HG03097 (cell line): ENCODE results near the gene PDXDC1.
A peak's percentile ranks its signal among the peaks of the same experiment; 100 is the strongest.
"Not testable (repeated sequence)": the region's sequence is repeated elsewhere in the genome, so short reads cannot be mapped to it uniquely, and the experiment has no call there.

Source experiments
- ATAC-seq: cut with Tn5 transposase; IDR thresholded peaks from one replicate; pipeline ENCODE4 v1.9.1; 2021; ENCODE audit not compliant: unreplicated experiment, low FRiP score

The PDXDC1 gene

DNA sequence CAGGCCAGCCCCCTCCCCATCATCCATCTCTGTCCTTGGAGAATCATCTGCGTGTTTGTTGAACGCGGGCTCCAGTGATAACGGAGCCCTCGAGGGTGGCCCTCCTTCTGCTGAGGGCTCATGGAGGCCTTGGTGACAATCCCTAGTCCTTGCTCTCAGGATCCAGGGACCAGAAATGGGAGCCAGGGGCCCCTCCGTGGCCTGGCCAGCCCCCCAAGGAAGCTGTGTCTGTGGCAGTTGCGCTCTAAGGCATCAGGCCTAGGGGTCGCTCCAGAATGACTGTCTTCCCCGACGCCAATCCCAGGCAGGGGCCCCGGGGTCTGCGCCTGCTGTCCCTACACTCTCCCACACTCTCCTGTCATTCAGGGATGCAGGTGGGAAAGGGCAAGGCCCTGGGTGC lies 174.4 kb downstream of the PDXDC1 start:
- ATAC-seq = not testable (repeated sequence)

DNA sequence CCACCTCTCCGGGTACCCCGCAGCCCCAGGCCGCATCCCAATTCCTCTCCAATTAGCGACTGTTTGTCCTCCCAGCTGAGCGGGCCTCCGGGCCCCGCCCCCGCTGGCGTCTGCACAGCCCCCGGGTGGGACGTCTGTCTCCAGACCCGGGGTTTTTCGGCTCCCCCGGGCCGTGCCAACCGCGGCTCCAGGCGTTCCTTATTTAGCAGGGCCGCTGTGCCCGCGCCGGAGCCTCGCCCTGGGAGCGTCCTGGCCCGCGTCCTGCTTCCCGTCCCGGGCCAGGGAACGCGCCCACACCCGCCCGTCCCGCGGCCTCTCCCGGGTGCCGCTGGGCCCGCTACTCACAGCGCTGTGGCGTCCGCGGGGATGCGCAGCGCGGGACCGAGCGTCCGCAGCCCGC lies 179.2 kb downstream of the PDXDC1 start:
- not testable (repeated sequence) for ATAC-seq

- ATAC-seq = peak; percentile 73
These were observed 180.1 kb downstream of the PDXDC1 start for GRCh38 chr16:15154650-15155562.

- ATAC-seq = not testable (repeated sequence)
These were observed 182.8 kb downstream of the PDXDC1 start for GRCh38 chr16:15157644-15158043.

- not testable (repeated sequence) for ATAC-seq
These were observed 184.8 kb downstream of the PDXDC1 start for GRCh38 chr16:15159671-15160070.

GRCh38 chr16:15160571-15160970 lies 185.7 kb downstream of the PDXDC1 start:
- ATAC-seq = not testable (repeated sequence)

DNA sequence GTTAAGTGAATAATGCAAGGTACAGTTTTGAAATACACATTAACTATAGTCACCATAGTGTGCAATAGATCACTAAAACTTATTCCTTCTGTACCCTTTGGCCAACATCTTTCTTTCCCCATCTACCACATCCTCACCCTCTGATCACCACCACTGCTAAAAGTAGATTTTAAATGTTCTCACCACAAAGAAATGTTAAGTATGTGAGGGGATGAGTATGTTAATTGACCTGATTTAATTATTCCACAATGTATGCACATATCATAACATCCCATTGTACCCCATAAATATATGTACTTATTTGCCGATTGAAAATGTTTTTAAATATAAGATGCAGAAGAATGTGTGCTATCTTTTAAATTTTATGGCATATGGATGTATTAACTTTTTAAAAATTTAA lies 188.2 kb downstream of the PDXDC1 start:
- ATAC-seq = not testable (repeated sequence)

GRCh38 chr16:15166177-15166576 lies 191.4 kb downstream of the PDXDC1 start:
- ATAC-seq = not testable (repeated sequence)

DNA sequence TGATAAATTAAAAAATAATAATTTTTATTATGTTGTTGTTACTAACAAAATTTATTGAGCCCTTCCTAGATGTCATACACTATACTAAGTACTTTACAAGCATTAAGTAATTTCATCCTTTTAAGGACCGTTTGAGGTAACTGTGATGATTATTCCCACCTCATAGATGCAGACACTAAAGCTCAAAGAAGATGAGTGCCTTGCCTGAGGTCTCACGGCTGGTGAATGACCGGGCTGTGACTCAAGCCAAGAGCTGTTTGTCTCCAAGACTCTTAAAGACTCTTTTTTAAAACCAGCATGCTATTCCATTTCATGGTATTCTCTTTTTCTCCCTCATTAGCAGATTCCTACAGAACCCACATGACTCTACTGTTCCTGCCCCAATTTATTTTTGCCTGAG lies 193.5 kb downstream of the PDXDC1 start:
- ATAC-seq = not testable (repeated sequence)

DNA sequence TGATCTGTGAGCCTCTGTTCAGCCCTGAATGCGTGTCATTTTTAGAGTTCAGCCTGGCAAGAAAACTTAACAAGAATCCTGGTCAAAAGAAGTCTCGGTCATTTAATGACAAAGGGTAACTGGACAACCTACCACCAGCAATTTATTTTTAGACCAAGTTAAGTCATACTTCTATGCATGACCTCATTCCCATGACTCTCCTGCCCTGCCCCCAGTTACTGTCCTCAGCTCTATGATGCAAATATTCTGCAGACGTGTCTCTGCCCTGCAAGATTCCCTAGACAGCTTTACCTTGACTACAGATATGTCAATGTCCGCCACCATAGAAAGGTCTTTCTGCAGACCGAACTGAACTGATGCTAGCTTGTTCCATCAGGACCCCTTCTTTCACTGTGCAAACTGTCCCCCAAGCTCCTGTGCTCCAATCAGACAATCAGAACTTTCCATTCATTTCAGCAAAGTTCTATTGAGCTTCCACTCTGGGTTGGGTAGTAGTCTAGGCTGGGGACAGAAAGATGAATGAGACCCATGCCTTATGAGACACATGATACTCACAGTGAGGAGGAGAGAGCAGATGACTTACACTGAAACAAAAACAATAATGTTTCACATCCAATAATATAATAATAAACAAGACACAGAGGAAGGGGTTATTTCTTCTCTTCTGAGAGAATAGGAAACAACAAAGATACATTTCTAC lies 194.3 kb downstream of the PDXDC1 start:
- not testable (repeated sequence) for ATAC-seq

DNA sequence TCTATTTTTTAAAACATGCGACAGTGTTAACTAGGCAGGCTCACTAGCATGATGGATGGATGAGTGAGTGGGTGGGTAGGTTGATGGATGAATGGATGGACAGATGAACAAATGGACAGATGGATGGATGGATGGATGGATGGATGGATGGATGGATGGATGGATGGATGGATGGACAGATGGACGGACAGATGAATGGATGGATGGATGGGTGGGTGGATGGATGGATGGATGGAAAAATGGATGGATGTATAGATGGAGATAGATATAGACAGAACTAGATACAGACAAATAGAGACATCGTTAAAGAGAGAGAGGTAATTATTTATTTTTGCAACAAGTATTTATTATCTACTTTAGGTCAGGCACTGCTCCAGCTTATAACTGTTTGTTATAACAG lies 205.1 kb downstream of the PDXDC1 start:
- not testable (repeated sequence) for ATAC-seq

DNA sequence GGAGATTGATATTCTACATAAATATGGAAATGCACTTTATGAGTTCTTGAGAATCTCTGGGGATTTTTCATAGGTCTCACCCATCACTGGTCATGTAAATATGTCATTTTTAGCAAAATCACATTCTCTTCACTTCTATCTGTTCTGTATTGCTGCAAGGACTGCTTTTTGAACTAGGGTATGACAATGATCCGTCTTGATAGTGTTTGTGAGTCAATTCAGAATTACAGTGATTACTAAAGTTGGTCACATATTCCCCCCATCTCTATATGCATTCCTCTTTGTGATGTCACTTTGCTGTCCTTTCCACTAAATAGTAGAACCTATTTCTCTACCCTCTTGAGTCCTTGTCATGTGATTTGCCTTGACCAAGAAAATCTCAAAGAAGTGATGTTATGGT lies 206.1 kb downstream of the PDXDC1 start:
- ATAC-seq = not testable (repeated sequence)

GRCh38 chr16:15184000-15184399 lies 209.2 kb downstream of the PDXDC1 start:
- ATAC-seq = not testable (repeated sequence)
